Aorta (tissue), 5 donors: Measurements from ENCODE around the gene NLRC5. TPM values are rescaled to one million over a fixed set of nuclear protein-coding genes. Genes with fewer than 3 reads are reported as not detected.

Experiments
- ATAC-seq: fragments of 200-7000 bp; cut with Tn5 transposase; one replicate; pipeline ENCODE4 v1.9.1; 2022; ENCODE audit warnings: moderate library complexity; ENCODE audit not compliant: low FRiP score
- DNase-seq, 2 donors: peaks; one replicate each; pipeline ENCODE4 v3.0.0-alpha.2; 2020
- H3K27ac ChIP-seq, 2 donors: one replicate each; pipeline ENCODE4 v1.5.1; 2013; ENCODE audit warnings: low read length in 2 of 2, mild to moderate bottlenecking in 2 of 2, moderate library complexity in 2 of 2, control low read depth in 1 of 2, inconsistent platforms in 1 of 2, low read depth in 1 of 2
- H3K27me3 ChIP-seq, 2 donors: one replicate each; pipeline ENCODE4 v1.6.1; 2013; ENCODE audit warnings: control low read depth in 1 of 2, low read length in 1 of 2, mild to moderate bottlenecking in 1 of 2, moderate library complexity in 1 of 2; ENCODE audit not compliant: insufficient read depth in 2 of 2, control insufficient read depth in 1 of 2
- H3K36me3 ChIP-seq, 2 donors: one replicate each; pipeline ENCODE4 v1.6.1; 2013; ENCODE audit warnings: control low read depth in 1 of 2, low read length in 1 of 2, mild to moderate bottlenecking in 1 of 2; ENCODE audit not compliant: insufficient read depth in 2 of 2, control insufficient read depth in 1 of 2
- H3K4me1 ChIP-seq, 2 donors: one replicate each; pipeline ENCODE4 v1.6.1; 2013; ENCODE audit warnings: low read length in 2 of 2, control low read depth in 1 of 2, mild to moderate bottlenecking in 1 of 2, moderate library complexity in 1 of 2; ENCODE audit not compliant: insufficient read depth in 2 of 2, control insufficient read depth in 1 of 2
- H3K4me3 ChIP-seq, 2 donors: one replicate each; pipeline ENCODE4 v1.5.1; 2013; ENCODE audit warnings: low read length in 2 of 2, control low read depth in 1 of 2, mild to moderate bottlenecking in 1 of 2
- H3K9me3 ChIP-seq: one replicate; pipeline ENCODE4 v1.6.1; 2013; ENCODE audit warnings: mild to moderate bottlenecking, low read length; ENCODE audit not compliant: control insufficient read depth
- WGBS, 2 donors: extraction: QIAGEN DNeasy Blood & Tissue Kit; methylation state at CpG; one replicate each; pipeline ENCODE4 v1.1.7; 2013; 5-methylcytosine and 5-hydroxymethylcytosine counted together
- intact Hi-C, 2 donors: fragments of 100-400 bp; cut with DNase I; formaldehyde crosslinking; loops; one replicate each; pipeline versions ENCODE4 v1.14.2 to v1.15.0; 2022
- polyA plus RNA-seq, 2 donors: library from polyadenylated mRNA; stranded (reverse); fragments of 200-250 nt; gene quantifications; one replicate each; pipeline ENCODE4 v1.2.3, GENCODE V29; 2013
- total RNA-seq, 2 donors: library from RNA; stranded (reverse); fragmentation: NEBNext Ultra II Directional; extraction: Animal tissue kit (Norgen Biotek cat#: 25700); gene quantifications; one replicate each; pipeline ENCODE4 v1.2.1, GENCODE V29; 2021
- donor health status: healthy with polysubstance abuse.
- donor health status: Bipolar disorder and iron deficiency.
- donor health status: DM: no; HTN: no; CAD: no.
- donor health status: DM: no; HTN: no; CAD: no.
- donor health status: DM: yes; HTN: yes; CAD: no.

Gene NLRC5
- total and polyA plus RNA-seq, 4 donors: 4.9 to 82.9 (median 35.9) TPM

DNA sequence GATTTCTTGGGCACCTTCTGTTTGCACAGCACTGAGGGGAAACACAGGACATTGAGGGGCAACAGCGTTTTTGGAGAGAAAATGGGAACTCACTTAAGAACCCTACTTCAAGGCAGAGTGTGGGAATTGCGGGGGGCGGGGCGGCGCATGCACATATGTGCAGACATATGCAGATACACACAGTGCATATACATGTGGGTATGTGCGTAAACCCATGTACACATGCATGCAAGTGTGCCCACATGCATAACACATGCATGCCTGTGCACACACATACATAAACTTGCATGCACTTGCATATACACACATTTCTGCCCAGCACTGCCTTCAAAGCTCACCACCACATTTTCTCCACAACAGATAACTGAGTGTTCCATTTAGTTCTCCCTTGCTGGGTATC is 32.4 kb downstream of the NLRC5 start:
- no peaks in the 10 kb centered on the region for H3K9me3 ChIP-seq
- intact Hi-C loops: no loop called here
- H3K4me3 ChIP-seq: no peak overlapping the region
- DNase-seq: peak in 1 of 2 donors; percentile 50
- no peaks in the 10 kb centered on the region for H3K27me3 ChIP-seq
- peaks cover 0 to 2% of the 10 kb centered on the region in 2 donors for H3K36me3 ChIP-seq
- H3K27ac ChIP-seq: no peak overlapping the region
- 95 to 98% methylated on average over 6 of the region's 6 CpGs for WGBS, 2 donors
- no peak for ATAC-seq
- no peaks in the 10 kb centered on the region for H3K4me1 ChIP-seq

DNA sequence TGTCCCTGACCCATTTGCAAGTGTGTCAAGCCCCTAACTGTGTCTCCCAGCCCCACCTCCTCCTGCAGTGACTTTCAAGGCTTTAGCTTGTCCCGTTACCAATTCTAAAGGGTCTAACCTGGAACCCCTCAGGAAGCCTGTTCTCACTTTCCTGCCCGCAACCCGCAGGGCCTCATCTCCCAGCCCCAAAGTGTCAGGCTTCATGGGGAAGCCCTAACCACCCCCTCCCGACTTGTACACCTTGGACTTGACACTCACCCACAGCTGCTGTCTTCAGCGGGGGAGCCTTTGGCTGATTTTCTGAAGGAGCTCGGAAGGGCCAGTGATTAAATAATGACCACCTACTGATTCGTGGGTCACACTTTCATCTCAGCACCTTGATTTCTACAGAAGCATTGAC is 33.1 kb downstream of the NLRC5 start:
- ATAC-seq (no peak), DNase-seq (no peak)
- Histone ChIP-seq H3K27ac (no peak overlapping the region), H3K4me3 (no peak overlapping the region), H3K36me3 (peaks cover 0 to 2% of the 10 kb centered on the region in 2 donors), H3K4me1 (no peaks in the 10 kb centered on the region), H3K27me3 (no peaks in the 10 kb centered on the region), H3K9me3 (no peaks in the 10 kb centered on the region)
- 93 to 95% methylated on average over 7 of the region's 7 CpGs for WGBS, 2 donors
- intact Hi-C loops: no loop called here

DNA sequence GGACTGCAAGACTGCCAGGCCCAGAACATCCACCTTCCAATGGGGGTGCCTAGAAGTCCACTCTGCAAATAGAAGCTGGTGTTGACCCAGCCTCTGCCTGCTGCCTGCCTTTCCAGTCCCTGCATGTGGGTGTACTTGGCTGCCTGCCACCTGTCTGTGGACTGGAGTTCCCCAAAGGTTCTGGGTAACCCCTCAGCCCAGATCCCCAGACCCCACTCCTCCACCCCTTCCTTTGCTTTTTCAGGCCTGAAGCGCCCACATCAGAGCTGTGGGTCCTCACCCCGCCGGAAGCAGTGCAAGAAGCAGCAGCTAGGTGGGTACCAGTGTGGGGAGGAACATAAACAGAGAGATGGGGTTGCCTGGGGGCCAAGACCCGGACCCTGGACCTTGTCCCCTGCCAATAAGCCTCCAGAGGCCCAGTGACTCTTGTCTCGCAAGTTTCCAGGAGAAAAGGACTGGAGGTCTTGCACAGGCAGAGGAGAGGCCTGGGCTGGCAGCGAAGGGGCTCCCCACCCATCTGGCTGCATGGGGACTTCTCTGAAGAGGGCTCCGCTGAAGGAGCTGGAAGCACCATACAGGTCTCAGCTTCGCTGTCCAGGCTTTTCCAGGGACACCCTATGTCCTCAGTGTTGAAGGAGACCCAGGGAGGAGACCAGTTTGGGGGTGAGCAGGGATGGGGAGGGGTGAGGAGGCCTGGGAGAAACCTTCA is 34.3 kb downstream of the NLRC5 start:
- no peaks in the 10 kb centered on the region for H3K4me1 ChIP-seq
- no peaks in the 10 kb centered on the region for H3K27me3 ChIP-seq
- intact Hi-C loops: no loop called here
- no peak for ATAC-seq
- DNase-seq: peak in 1 of 2 donors; percentile 65
- WGBS, 2 donors: 86 to 92% methylated on average over 8 of the region's 8 CpGs
- H3K27ac ChIP-seq: no peak overlapping the region
- H3K36me3 ChIP-seq: peaks cover 0 to 2% of the 10 kb centered on the region in 2 donors
- no peak overlapping the region for H3K4me3 ChIP-seq
- H3K9me3 ChIP-seq: no peaks in the 10 kb centered on the region

GRCh38 chr16:57024894-57025680 is 35.7 kb downstream of the NLRC5 start:
- no peak overlapping the region for H3K4me3 ChIP-seq
- DNase-seq (peak in 1 of 2 donors; percentile 74), ATAC-seq (no peak)
- no peaks in the 10 kb centered on the region for H3K9me3 ChIP-seq
- no peaks in the 10 kb centered on the region for H3K27me3 ChIP-seq
- peaks cover 0 to 2% of the 10 kb centered on the region in 2 donors for H3K36me3 ChIP-seq
- H3K4me1 ChIP-seq: no peaks in the 10 kb centered on the region
- no peak overlapping the region for H3K27ac ChIP-seq
- intact Hi-C loops: no loop called here
- 91 to 92% methylated on average over 19 of the region's 19 CpGs for WGBS, 2 donors

DNA sequence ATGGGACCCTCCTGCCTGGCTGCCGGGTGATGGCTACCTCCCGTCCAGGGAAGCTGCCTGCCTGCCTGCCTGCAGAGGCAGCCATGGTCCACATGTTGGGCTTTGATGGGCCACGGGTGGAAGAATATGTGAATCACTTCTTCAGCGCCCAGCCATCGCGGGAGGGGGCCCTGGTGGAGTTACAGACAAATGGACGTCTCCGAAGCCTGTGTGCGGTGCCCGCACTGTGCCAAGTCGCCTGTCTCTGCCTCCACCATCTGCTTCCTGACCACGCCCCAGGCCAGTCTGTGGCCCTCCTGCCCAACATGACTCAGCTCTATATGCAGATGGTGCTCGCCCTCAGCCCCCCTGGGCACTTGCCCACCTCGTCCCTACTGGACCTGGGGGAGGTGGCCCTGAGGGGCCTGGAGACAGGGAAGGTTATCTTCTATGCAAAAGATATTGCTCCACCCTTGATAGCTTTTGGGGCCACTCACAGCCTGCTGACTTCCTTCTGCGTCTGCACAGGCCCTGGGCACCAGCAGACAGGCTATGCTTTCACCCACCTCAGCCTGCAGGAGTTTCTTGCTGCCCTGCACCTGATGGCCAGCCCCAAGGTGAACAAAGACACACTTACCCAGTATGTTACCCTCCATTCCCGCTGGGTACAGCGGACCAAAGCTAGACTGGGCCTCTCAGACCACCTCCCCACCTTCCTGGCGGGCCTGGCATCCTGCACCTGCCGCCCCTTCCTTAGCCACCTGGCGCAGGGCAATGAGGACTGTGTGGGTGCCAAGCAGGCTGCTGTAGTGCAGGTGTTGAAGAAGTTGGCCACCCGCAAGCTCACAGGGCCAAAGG is 36.8 kb downstream of the NLRC5 start:
- Histone ChIP-seq H3K36me3 (peaks cover 0 to 2% of the 10 kb centered on the region in 2 donors), H3K9me3 (no peaks in the 10 kb centered on the region), H3K27ac (no peak overlapping the region), H3K27me3 (no peaks in the 10 kb centered on the region), H3K4me3 (no peak overlapping the region), H3K4me1 (no peaks in the 10 kb centered on the region)
- peak in 1 of 2 donors; percentile 74 for DNase-seq
- peak; percentile 9 for ATAC-seq
- 91 to 94% methylated on average over 21 of the region's 21 CpGs for WGBS, 2 donors
- intact Hi-C loops: no loop called here

DNA sequence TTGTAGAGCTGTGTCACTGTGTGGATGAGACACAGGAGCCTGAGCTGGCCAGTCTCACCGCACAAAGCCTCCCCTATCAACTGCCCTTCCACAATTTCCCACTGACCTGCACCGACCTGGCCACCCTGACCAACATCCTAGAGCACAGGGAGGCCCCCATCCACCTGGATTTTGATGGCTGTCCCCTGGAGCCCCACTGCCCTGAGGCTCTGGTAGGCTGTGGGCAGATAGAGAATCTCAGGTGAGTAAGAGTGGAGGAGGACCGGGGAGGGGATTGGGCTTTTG is 37.4 kb downstream of the NLRC5 start:
- Histone ChIP-seq H3K36me3 (peaks cover 0 to 2% of the 10 kb centered on the region in 2 donors), H3K27ac (no peak overlapping the region), H3K27me3 (no peaks in the 10 kb centered on the region), H3K9me3 (no peaks in the 10 kb centered on the region), H3K4me1 (no peaks in the 10 kb centered on the region), H3K4me3 (no peak overlapping the region)
- DNase-seq (peak; percentile 23 to 54), ATAC-seq (no peak)
- WGBS, 2 donors: 87 to 91% methylated on average over 3 of the region's 3 CpGs
- intact Hi-C loops: no loop called here

DNA sequence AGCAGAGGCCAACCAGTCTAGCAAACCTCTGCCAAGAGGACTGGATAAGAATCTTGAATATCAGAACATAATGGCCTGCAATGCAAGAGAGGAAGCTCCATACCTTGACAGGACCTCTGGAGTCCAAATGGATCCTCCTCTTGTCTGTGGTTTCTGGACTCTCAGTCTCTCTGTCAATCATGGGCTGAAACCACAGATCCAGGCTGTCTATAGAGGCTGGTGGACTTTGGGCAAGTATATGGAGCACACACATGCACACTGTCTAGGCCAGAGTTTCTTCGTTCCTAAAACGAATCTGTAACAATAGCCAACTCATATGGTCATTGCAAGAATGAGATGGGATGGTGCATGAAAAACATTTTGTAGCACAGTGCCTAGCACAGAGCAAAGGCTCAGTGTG is 37.7 kb downstream of the NLRC5 start:
- H3K27ac ChIP-seq: no peak overlapping the region
- DNase-seq (no peak), ATAC-seq (no peak)
- no peaks in the 10 kb centered on the region for H3K27me3 ChIP-seq
- 96 to 97% methylated on average over 2 of the region's 2 CpGs for WGBS, 2 donors
- H3K4me1 ChIP-seq: no peaks in the 10 kb centered on the region
- peaks cover 0 to 2% of the 10 kb centered on the region in 2 donors for H3K36me3 ChIP-seq
- no peaks in the 10 kb centered on the region for H3K9me3 ChIP-seq
- no peak overlapping the region for H3K4me3 ChIP-seq
- intact Hi-C loops: no loop called here

GRCh38 chr16:57028086-57028485 is 38.7 kb downstream of the NLRC5 start:
- DNase-seq (peak in 1 of 2 donors; percentile 40), ATAC-seq (no peak)
- Histone ChIP-seq H3K27me3 (no peaks in the 10 kb centered on the region), H3K4me1 (no peaks in the 10 kb centered on the region), H3K27ac (no peak overlapping the region), H3K4me3 (no peak overlapping the region), H3K36me3 (no peaks in the 10 kb centered on the region), H3K9me3 (no peaks in the 10 kb centered on the region)
- WGBS, 2 donors: 78 to 82% methylated on average over 4 of the region's 4 CpGs
- intact Hi-C loops: no loop called here
